Fibroblast of skin of left quadriceps (primary cell): ENCODE data around the gene AKNAD1.

Experiments used
- DNase-seq, 2 experiments: peaks; one replicate each; pipeline ENCODE4 v3.0.0-alpha.2; 2013; ENCODE audit warnings: low read depth in 2 of 2

The AKNAD1 gene

GRCh38 chr1:108831225-108831624 is 25.7 kb downstream of the AKNAD1 start:
- DNase-seq = peak in 1 of 2 experiments; percentile 11

- peak; percentile 63 to 64 for DNase-seq
These were observed 26.5 kb downstream of the AKNAD1 start for GRCh38 chr1:108830119-108831008.

- no peak for DNase-seq
These were observed 27.4 kb downstream of the AKNAD1 start for GRCh38 chr1:108829498-108829916.

- peak; percentile 54 to 58 for DNase-seq
These were observed 28.6 kb downstream of the AKNAD1 start for GRCh38 chr1:108828074-108828961.

- DNase-seq = no peak
These were observed 30.7 kb downstream of the AKNAD1 start for GRCh38 chr1:108826081-108826635.

GRCh38 chr1:108824051-108824450 is 32.8 kb downstream of the AKNAD1 start:
- DNase-seq = no peak

GRCh38 chr1:108823632-108824031 is 33.3 kb downstream of the AKNAD1 start:
- DNase-seq = no peak

GRCh38 chr1:108819878-108820277 is 37.0 kb downstream of the AKNAD1 start:
- DNase-seq = no peak

GRCh38 chr1:108817811-108818210 is 39.1 kb downstream of the AKNAD1 start:
- no peak for DNase-seq

- DNase-seq = no peak
These were observed 39.9 kb downstream of the AKNAD1 start for GRCh38 chr1:108817016-108817415.

- DNase-seq = peak; percentile 66 to 75
These were observed 40.6 kb downstream of the AKNAD1 start for GRCh38 chr1:108816049-108816893.

- DNase-seq = no peak
These were observed 41.3 kb downstream of the AKNAD1 start for GRCh38 chr1:108815566-108815965.

- peak in 1 of 2 experiments; percentile 4 for DNase-seq
These were observed 42.4 kb downstream of the AKNAD1 start for GRCh38 chr1:108814343-108815125.

GRCh38 chr1:108813326-108813725 is 43.6 kb downstream of the AKNAD1 start:
- DNase-seq = no peak

- DNase-seq = no peak
These were observed 45.3 kb downstream of the AKNAD1 start for GRCh38 chr1:108811611-108812010.

- no peak for DNase-seq
These were observed 48.5 kb downstream of the AKNAD1 start for GRCh38 chr1:108808438-108808837.

- no peak for DNase-seq
These were observed 53.3 kb downstream of the AKNAD1 start for GRCh38 chr1:108803548-108803947.

- no peak for DNase-seq
These were observed 55.8 kb downstream of the AKNAD1 start for GRCh38 chr1:108801101-108801500.

- no peak for DNase-seq
These were observed 57.9 kb downstream of the AKNAD1 start for GRCh38 chr1:108799001-108799400.

- DNase-seq = no peak
These were observed 64.5 kb downstream of the AKNAD1 start for GRCh38 chr1:108792420-108792819.
